ENCODE results near the gene SMAP2. TPM values are rescaled to one million over a fixed set of nuclear protein-coding genes. Genes with fewer than 3 reads are reported as not detected.

The SMAP2 gene
- total and polyA plus RNA-seq, 2 of the 4 experiments (the other 2 are of a cell fraction): 30.1 to 31.0 TPM

GRCh38 chr1:40423264-40423642 is 49.7 kb downstream of the SMAP2 start:
- Histone ChIP-seq H3K23ac (ENCODE audit: low read depth, low read length) (no peak overlapping the region), H3K36me3 (ENCODE audit: control insufficient read depth, insufficient read depth, low read length) (peaks cover 7% of the 10 kb centered on the region), H3K9me3 (ENCODE audit: control insufficient read depth, insufficient read depth, low read length) (no peaks in the 10 kb centered on the region), H2AFZ (replicated peaks; ENCODE audit: low read length, poor library complexity) (no peak overlapping the region), H3K56ac (ENCODE audit: extremely low read depth, insufficient read depth, low read length) (no peak overlapping the region), H3K4me1 (ENCODE audit: control insufficient read depth, insufficient read depth, low read length) (peaks cover 3% of the 10 kb centered on the region; the same call in 1 of the 2 replicates), H2AK5ac (ENCODE audit: low read depth, low read length) (no peak overlapping the region), H3K4ac (ENCODE audit: low read depth, low read length) (no peak overlapping the region), H3K27me3 (ENCODE audit: control insufficient read depth, insufficient read depth, low read length) (no peaks in the 10 kb centered on the region), H3K79me1 (ENCODE audit: low read depth in 1 of 2, low read length in 2 of 2) (peaks cover 8 to 12% of the 10 kb centered on the region in 2 experiments; a peak in 3 of 4 replicates), H2BK20ac (ENCODE audit: low read depth, low read length) (no peak overlapping the region), H3K14ac (replicated peaks; ENCODE audit: low read depth, low read length) (no peak overlapping the region), H2BK5ac (ENCODE audit: low read depth, low read length, poor library complexity, severe bottlenecking) (no peak overlapping the region), H4K5ac (ENCODE audit: low read depth, low read length) (no peak overlapping the region), H3K4me2 (ENCODE audit: low read depth, low read length) (no peak overlapping the region), H3K27ac (ENCODE audit: insufficient read depth, low read length) (no peak overlapping the region), H2BK120ac (ENCODE audit: low read depth, low read length) (no peak overlapping the region), H4K20me1 (ENCODE audit: insufficient read depth, low read length) (no peaks in the 10 kb centered on the region), H2BK15ac (ENCODE audit: low read depth, low read length) (no peak overlapping the region), H3K4me3 (ENCODE audit: insufficient read depth, low read depth, low read length) (no peak overlapping the region), H2AK9ac (replicated peaks; ENCODE audit: low read depth, low read length, poor library complexity) (no peak overlapping the region), H3K9me1 (ENCODE audit: insufficient read depth, low read length) (peaks cover 12% of the 10 kb centered on the region; the same call in 1 of the 2 replicates), H3K18ac (ENCODE audit: low read depth, low read length) (no peak overlapping the region), H4K8ac (ENCODE audit: low read depth in 2 of 2, low read length in 2 of 2) (no peak overlapping the region), H4K91ac (ENCODE audit: insufficient read depth, low read depth, low read length) (no peak overlapping the region), H3K9ac (ENCODE audit: low read depth, low read length) (no peak overlapping the region)
- CTCF ChIA-PET: no interaction called here
- in situ Hi-C loops (cut with MboI; ENCODE audit: low sequenced_read_pairs) (no loop called here), intact Hi-C loops (cut with micrococcal nuclease) (no loop called here), dilution Hi-C loops (cut with HindIII; ENCODE audit: low sequenced_read_pairs, unreplicated experiment) (no loop called here)
- DNase-seq (no peak), ATAC-seq (ENCODE audit: low read depth) (no peak)
- no TSS peak for BruUV-seq (replicated peaks)
- POLR2A ChIA-PET (ENCODE audit: unreplicated experiment): no interaction called here
- WGBS, 2 experiments (ENCODE audit: extremely low coverage in 2 of 2, insufficient read length in 1 of 2): no CpG with 5 or more reads among the region's 4 CpGs
- TF ChIP-seq SMC3 (IDR thresholded peaks at IDR 0.05; ENCODE audit: low read depth, low read length) (no peak), ELK1 (IDR thresholded peaks at IDR 0.05; ENCODE audit: borderline replicate concordance, low read depth, low read length) (no peak), RAD21 (IDR thresholded peaks at IDR 0.05; ENCODE audit: low read length) (no peak), RCOR1 (IDR thresholded peaks at IDR 0.05; ENCODE audit: insufficient replicate concordance, low read length) (no peak), MAFK (IDR thresholded peaks at IDR 0.05; ENCODE audit: low read depth, low read length) (no peak)

Data from IMR-90 (cell line).